GM18909 (cell line): Measurements from ENCODE around the gene MAGEA3.
"Not testable (repeated sequence)": the region's sequence is repeated elsewhere in the genome, so short reads cannot be mapped to it uniquely, and the experiment has no call there.

ENCODE experiments used
- ATAC-seq: cut with Tn5 transposase; IDR thresholded peaks from one replicate; pipeline ENCODE4 v1.9.1; 2021; ENCODE audit warnings: mild to moderate bottlenecking; ENCODE audit not compliant: unreplicated experiment, poor library complexity

Gene MAGEA3

GRCh38 chrX:152697952-152698931 is at the start of gene MAGEA3:
MAGEA3 (plus strand) TSS chrX:152698794; CDS start chrX:152700833, 2,039 bp downstream.
- not testable (repeated sequence) for ATAC-seq

GRCh38 chrX:152652060-152652459 is 46.5 kb upstream of the MAGEA3 start:
- ATAC-seq = no peak

- no peak for ATAC-seq
Observed at GRCh38 chrX:152652467-152652866, 46.1 kb upstream of the MAGEA3 start.

- no peak for ATAC-seq
Observed at GRCh38 chrX:152656087-152656486, 42.5 kb upstream of the MAGEA3 start.

- ATAC-seq = no peak
Observed at GRCh38 chrX:152656890-152657289, 41.7 kb upstream of the MAGEA3 start.

- ATAC-seq = no peak
Observed at GRCh38 chrX:152658302-152658701, 40.3 kb upstream of the MAGEA3 start.

- no peak for ATAC-seq
Observed at GRCh38 chrX:152663086-152663485, 35.5 kb upstream of the MAGEA3 start.

GRCh38 chrX:152674135-152674534 is 24.5 kb upstream of the MAGEA3 start:
- ATAC-seq = no peak

GRCh38 chrX:152674652-152675051 is 23.9 kb upstream of the MAGEA3 start:
- ATAC-seq = not testable (repeated sequence)

- peak; percentile 89 for ATAC-seq
Observed at GRCh38 chrX:152681012-152681411, 17.6 kb upstream of the MAGEA3 start.

- not testable (repeated sequence) for ATAC-seq
Observed at GRCh38 chrX:152700390-152700789, 1.8 kb downstream of the MAGEA3 start.

- ATAC-seq = not testable (repeated sequence)
Observed at GRCh38 chrX:152706500-152706899, 7.9 kb downstream of the MAGEA3 start.

- ATAC-seq = not testable (repeated sequence)
Observed at GRCh38 chrX:152709173-152709572, 10.6 kb downstream of the MAGEA3 start, which contains the start of gene CSAG2. CSAG2 (minus strand) TSS chrX:152709273; CDS start chrX:152709112, 161 bp downstream.

- not testable (repeated sequence) for ATAC-seq
Observed at GRCh38 chrX:152713195-152713594, 14.6 kb downstream of the MAGEA3 start.

- ATAC-seq = not testable (repeated sequence)
Observed at GRCh38 chrX:152713815-152714787, 15.5 kb downstream of the MAGEA3 start, which contains the start of gene MAGEA2B. MAGEA2B (plus strand) TSS chrX:152714628; CDS start chrX:152717107, 2,479 bp downstream.

GRCh38 chrX:152725409-152725808 is 26.8 kb downstream of the MAGEA3 start:
- ATAC-seq = no peak

- ATAC-seq = no peak
Observed at GRCh38 chrX:152733261-152733975, 34.8 kb downstream of the MAGEA3 start, which contains the start of the genes CSAG1 and MAGEA12. CSAG1 (minus strand) TSS chrX:152733721; CDS start chrX:152732460, 1,261 bp downstream. MAGEA12 (plus strand) TSS chrX:152733757; CDS start chrX:152736162, 2,405 bp downstream.

- ATAC-seq = not testable (repeated sequence)
Observed at GRCh38 chrX:152734143-152734858, 35.7 kb downstream of the MAGEA3 start.

GRCh38 chrX:152735101-152735500 is 36.5 kb downstream of the MAGEA3 start:
- ATAC-seq = no peak
